ENCODE results near the gene SLC51B.
A peak's percentile ranks its signal among the peaks of the same experiment; 100 is the strongest.
"Not testable (repeated sequence)": the region's sequence is repeated elsewhere in the genome, so short reads cannot be mapped to it uniquely, and the experiment has no call there.

The SLC51B gene

DNA sequence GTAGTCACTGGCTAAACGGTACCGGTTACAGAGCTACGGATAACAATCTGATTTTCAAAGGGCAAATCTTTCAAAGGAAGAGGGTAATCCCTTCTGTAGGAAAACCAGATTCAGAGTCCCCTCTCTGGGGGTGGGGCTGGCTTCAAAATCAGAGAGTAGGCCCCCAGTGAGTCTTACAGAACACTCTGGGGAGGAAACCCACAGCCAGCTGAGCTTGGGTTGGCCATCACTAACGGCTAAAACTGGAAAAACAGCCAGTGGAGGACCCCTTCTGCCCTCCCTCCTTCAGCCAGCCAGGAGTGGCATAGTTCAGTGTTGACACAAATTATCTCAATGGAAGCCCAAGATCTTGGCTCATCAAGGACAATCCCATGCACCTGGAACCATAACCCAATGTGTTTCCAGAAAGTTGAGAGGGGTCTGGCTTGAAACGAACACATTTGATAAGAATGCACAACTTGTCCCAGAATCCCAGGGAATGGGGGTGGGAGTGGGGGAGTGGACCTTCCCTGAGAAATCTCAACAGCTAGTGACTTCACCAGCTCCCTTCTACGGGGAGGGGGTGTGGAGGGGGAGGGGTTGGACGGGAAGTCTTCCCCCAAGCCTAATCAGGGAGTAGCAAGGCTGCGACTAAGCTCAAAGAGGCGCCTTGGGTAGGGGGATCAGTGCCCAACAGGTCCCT lies 21.6 kb downstream of the SLC51B start:
- no peak for DNase-seq (ENCODE audit: low read depth)

DNA sequence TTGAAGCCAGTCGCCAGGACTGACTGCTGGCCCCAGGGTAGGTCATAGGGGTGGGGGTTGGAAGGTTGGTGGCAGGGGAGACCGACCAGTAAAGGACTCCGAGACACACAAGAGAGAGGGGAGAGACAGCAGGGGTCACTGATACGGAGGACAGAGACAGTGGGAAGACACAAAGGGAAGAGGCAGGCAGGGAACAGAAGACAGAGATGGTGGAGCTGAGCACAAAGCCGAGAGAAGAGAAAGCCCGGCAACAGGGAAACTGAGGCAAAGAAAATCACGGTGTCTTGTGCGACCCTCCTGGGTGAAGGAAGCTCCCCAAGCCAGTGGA lies 22.1 kb downstream of the SLC51B start:
- no peak for DNase-seq (ENCODE audit: low read depth)

DNA sequence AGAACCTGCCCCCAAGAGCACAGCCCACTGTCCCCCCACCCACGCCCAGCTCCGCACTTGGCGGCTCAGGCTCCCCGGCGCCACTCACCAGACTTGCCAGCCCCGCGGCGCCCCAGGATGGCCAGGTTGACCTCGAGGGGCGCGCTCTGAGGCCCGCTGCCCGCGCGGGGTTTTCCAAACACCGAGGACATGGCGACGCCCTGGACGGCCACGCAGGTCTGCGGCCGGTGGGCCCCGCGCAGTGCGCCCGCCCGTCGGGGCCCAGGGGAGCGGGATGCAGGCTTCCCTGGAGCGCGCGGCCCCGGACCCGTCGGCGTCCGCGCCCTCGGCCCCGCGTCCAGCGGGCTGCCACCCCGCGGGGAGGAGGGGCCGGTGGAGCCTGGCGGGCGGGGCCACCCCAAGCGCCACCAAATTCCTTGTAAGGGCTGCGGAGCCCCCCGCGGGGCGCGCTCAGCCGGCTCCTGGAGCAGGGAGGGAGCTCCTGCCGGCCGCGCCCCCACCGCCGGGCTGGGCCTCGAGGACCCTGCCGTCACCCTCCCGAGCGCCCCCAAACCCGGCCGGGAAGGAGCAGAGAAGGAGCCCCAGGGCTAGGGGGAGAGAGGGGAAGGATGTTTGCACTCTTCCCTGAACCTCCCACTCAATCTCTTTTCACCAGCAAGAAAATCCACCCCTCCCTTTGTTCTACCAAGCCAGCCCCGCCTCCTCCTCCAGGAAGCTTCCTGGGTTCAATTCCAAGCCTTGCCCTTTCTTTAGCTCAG lies 22.6 kb downstream of the SLC51B start, which contains the start of gene RASL12:
TSS of gene RASL12 (minus strand) at position 347 of the 758 bp plus-strand sequence. CDS start at position 191, 156 bp downstream.
- no peak for DNase-seq (ENCODE audit: low read depth)

DNA sequence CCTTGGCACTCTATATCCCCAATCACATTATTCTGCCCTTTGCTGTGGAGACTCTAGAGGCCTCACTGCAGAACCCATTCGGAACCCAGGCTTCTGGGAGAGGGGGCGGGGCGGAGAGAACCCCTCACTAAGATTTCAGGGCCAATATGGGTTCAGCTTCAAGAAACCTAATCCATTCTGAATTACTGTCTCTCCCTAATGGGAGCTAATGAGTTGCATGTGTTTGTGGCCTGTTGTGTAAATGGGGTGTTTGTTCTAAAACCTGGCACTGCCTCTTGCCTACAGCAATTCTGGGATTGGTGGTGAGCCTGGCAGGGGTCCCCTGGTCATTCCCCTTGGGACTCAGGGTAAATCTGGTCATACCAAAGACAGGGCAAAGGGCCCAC lies 23.2 kb downstream of the SLC51B start:
- no peak for DNase-seq (ENCODE audit: low read depth)

DNA sequence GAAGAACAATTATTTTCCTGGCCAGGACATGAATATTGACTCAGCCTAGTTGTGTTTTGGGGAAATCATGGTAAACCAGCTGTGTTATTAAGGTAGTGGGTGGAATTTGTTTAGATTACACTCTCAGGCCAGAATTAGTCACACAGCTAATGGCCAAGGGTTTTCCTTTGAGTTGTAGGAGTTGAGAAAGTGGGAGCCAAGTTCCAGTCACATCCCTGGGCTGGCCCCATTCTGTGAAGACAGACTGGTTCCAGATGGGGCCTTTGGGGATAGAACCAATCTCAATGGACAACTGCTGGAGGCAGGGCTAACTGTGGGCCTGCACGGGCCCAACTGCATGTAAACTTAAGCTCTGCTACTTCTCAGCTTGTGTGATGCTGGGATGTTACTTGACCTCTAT lies 24.0 kb downstream of the SLC51B start:
- peak; percentile 74 for DNase-seq (ENCODE audit: low read depth)

DNA sequence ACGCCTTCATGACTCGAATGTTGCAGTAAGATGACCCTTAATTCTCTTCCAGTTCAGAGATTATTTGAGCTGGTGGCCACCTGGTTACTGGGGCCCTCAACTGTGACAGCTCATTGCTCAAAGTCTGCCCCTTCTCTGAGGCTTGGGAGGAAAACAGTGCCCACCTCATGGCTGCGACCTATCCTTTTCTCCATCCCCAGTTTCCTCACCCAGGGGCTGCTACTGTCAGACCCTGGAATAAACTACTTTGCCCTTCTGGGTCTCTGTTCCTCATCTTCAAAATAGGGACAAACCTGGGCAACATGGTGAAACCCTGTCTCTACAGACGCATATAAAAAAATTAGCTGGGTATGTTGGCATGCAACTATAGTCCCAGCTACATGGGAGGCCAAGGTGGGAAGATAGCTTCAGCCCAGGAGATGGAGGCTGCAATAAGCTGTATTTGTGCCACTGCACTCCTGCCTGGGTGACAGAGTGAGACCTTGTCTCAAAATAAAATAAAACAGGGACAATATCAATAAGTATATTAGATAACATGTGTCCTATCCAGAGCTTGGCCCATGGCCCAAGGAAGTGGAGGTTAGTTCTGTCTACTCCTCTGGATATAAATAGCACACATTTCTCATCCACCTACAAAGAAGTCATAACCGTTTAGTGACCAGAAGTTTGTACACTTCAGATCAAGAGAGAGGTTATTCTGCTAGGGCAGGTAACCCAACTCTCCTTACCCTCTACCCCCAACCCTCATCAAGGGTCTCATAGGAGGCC lies 24.8 kb downstream of the SLC51B start:
- DNase-seq (ENCODE audit: low read depth): no peak

DNA sequence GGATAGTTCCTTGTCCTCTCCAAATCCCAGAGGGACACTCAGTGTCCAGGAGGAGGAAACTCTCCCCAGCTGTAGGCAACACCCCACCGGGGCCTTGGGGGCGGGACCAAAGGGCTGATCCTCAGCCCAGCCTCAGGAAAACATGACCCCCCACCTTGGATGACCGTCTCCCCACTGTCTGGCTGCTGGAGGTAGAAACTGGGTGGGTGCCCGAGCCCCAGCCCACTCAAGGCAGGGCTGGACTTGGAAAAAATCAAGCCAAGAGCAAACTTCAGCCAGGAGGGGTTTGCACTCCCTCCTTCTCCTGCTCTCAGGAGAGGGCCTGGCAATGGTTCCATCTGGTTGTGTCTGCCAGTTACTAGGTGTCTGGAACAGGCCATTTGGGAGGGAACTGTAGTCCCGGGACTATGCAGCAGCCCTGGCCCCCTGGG lies 26.2 kb downstream of the SLC51B start:
- DNase-seq (ENCODE audit: low read depth): no peak

DNA sequence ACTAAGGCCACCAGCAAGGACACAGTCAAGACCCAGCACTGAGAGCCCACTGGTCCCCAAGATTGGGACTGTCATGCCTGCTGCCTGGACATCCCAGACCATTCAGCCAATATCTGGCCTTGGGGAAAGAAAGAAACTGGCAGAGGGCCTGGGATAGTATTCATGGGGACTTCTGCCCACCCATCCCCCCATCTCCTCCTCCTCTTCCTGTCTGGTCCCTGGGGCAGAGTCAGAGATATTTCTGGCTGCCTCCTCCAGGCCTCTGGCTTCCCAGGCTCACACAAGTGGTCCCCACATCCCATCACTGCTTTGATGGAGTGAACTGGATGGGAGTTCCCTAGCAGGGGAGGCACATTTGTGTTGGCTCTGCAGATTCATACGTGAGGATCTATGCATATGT lies 26.8 kb downstream of the SLC51B start:
- no peak for DNase-seq (ENCODE audit: low read depth)

DNA sequence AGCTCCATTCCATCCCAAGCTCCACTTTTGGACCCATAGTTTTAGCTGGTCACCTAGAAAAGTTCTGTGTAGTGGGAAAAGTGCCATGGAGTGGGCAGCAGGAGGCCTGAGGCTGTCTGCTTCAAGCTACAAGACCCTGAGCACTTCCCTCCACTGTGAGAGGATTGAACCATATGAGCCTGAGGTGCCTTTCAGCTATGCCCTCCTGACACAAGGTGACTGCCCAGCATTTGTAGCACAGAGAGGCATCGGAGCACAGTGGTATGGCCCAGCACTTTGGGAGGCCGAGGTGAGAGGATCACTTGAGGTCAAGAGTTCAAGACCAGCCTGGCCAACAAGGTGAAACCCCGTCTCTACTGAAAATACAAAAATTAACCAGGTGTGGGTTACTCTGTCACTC lies 27.4 kb downstream of the SLC51B start:
- no peak for DNase-seq (ENCODE audit: low read depth)

DNA sequence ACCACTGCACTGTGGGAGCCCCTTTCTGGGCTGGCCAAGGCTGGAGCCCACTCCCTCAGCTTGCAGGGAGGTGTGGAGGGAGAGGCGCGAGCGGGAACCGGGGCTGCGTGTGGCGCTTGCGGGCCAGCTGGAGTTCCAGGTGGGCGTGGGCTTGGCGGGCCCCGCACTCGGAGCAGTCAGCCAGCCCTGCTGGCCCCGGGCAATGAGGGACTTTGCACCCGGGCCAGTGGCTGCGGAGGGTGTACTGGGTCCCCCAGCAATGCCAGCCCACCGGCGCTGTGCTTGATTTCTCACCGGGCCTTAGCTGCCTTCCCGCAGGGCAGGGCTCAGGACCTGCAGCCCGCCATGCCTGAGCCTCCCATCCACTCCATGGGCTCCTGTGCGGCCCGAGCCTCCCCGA lies 29.8 kb downstream of the SLC51B start:
- not testable (repeated sequence) for DNase-seq (ENCODE audit: low read depth)

DNA sequence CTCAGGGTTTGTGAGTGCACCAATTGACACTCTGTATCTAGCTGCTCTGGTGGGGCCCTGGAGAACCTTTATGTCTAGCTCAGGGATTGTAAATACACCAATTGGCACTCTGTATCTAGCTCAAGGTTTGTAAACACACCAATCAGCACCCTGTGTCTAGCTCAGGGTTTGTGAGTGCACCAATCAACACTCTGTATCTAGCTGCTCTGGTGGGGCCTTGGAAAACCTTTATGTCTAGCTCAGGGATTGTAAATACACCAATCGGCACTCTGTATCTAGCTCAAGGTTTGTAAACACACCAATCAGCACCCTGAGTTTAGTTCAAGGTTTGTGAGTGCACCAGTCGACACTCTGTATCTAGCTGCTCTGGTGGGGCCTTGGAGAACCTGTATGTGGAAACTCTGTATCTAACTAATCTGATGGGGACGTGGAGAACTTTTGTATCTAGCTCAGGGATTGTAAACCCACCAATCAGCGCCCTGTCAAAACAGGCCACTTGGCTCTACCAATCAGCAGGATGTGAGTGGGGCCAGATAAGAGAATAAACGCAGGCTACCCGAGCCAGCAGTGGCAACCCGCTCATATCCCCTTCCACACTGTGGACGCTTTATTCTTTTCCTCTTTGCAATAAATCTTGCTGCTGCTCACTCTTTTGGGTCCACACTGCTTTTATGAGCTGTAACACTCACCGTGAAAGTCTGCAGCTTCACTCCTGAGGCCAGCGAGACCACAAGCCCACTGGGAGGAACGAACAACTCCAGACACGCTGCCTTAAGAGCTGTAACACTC lies 30.6 kb downstream of the SLC51B start:
- DNase-seq (ENCODE audit: low read depth): not testable (repeated sequence)

DNA sequence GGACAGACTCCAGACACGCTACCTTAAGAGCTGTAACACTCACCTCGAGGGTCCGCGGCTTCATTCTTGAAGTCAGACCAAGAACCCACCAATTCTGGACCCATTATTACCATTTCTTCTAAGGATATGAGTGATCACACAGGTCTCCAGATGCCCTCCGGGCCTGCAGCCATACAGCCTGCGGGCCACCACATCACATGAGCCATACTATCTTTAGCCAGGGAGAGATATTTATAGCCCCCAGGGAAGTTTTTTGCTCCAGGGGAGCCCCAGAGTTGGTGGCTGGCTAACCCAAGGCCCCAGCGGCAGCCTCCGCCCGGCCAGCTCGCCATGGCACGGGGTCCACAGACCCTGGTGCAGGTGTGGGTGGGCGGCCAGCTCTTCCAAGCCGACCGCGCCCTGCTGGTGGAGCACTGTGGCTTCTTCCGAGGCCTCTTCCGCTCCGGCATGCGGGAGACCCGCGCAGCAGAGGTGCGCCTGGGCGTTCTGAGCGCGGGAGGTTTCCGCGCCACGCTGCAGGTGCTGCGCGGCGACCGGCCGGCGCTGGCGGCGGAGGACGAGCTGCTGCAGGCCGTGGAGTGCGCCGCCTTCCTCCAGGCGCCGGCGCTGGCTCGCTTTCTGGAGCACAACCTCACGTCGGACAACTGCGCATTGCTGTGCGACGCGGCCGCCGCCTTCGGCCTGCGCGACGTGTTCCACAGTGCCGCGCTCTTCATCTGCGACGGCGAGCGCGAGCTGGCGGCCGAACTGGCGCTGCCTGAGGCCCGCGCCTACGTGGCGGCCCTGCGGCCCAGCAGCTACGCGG lies 31.5 kb downstream of the SLC51B start, which contains the start of gene KBTBD13:
TSS of gene KBTBD13 (plus strand) at position 261 of the 805 bp plus-strand sequence. CDS start at position 331, 70 bp downstream.
- DNase-seq (ENCODE audit: low read depth): no peak

DNA sequence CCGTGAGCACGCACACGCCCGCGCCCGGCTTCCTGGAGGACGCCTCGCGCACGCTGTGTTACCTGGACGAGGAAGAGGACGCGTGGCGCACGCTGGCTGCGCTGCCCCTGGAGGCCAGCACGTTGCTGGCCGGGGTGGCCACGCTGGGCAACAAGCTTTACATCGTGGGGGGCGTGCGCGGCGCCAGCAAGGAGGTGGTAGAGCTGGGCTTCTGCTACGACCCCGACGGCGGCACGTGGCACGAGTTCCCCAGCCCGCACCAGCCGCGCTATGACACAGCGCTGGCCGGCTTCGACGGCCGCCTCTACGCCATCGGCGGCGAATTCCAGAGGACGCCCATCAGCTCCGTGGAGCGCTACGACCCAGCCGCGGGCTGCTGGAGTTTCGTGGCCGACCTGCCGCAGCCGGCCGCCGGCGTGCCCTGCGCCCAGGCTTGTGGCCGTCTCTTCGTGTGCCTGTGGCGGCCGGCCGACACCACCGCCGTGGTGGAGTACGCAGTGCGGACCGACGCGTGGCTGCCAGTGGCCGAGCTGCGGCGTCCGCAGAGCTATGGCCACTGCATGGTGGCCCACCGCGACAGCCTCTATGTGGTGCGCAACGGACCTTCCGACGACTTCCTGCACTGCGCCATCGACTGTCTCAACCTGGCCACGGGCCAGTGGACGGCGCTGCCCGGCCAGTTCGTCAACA lies 32.2 kb downstream of the SLC51B start:
- no peak for DNase-seq (ENCODE audit: low read depth)

DNA sequence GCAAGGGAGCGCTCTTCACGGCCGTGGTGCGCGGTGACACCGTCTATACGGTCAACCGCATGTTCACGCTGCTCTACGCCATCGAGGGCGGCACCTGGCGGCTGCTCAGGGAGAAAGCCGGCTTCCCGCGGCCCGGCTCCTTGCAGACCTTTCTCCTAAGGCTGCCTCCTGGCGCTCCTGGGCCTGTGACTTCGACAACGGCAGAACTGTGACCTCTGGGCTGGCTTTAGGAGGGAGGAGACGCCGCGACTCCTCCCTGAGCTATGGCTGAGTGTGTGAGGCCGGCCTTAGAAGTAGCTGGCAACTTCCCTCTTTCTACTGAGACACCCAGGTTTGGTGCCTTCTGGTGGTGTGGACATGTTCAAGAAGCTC lies 32.8 kb downstream of the SLC51B start:
- no peak for DNase-seq (ENCODE audit: low read depth)

DNA sequence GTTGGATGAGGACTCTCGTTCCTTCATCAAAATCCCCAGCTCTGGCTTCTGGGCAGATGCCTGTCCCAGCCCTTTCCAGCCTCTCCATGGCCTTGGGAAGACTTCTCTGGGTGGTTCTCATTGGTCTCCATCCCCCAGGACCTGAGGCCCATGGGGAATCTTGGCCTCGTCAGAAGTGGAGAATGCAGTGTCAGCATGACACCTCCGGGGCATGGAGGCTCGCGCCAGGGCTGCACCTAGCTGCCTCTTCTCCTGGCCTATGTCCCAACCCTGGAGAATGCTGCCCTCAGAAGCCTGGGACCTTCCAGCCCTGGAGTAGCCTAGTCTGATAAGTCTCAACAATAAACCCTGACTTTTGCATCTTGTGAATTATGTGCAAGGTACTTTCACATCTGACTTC lies 34.4 kb downstream of the SLC51B start:
- no peak for DNase-seq (ENCODE audit: low read depth)

DNA sequence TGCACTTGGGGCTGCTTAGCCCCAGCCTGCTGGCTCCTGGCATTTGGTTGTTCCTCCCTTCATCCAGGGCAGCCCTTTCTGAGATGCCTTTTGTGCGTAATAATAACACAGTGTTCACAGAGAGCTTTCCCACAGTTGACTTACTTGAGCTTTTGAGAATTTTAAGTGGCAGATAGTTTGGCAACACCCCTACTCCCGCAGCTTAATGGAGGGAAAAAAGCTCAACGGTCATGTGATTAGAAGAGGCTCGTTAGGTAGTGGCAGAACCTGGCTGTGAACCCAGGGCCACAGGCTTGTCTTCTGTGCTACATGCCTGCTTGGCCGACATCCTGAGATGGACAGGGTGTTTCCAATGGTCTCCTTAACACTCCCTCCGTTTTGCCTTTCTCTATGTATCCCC lies 36.1 kb downstream of the SLC51B start:
- DNase-seq (ENCODE audit: low read depth): no peak

DNA sequence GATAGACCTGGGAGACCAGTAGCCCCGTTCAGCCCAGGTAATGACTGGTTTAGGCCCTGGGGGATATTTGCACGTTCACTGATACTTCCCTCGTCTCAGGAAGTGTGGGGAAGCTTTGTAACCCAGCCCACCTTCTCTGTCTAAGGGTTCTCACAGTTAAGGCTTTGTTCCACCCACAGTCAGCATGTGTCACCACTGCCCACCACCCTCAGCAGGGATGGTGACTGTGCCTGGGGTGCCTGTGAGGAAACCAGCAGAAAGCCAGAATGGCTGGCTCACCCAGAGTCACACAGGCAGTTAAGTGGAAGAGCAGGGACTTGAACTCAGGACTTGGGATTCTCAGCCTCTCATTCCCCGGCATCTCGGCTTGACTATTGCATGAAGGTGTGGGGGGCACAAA lies 36.6 kb downstream of the SLC51B start:
- DNase-seq (ENCODE audit: low read depth): no peak

DNA sequence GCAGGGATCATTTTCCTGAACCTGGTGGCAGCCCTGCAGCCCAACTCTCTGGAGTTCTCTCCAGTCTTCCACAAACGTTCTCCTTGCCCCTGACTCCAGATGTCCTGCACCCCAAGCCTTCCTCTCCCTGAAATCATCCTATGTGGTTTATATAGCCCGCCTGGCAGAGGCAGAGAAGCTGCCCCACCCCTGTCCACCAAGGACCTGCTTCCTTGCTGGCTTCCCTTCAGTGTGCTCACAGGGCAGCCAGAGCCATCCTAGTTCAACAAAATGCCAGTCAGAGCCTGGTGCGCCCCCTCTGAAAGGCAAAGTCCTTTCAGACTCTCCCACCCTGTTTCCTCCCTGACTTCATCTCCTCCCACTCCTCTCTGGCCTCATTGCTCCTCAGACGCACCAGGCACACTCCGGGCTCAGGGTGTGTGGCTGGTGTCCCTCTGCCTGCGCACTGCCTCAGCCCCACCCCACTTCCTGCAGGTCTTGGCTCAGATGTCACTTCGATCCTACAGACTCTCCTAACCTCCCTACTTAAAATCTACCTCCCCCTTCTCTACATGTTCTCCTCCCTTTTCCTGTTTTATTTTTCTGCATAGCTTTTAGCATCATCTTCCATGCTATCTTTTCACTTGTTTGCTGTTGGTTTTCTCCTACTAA lies 37.2 kb downstream of the SLC51B start:
- no peak for DNase-seq (ENCODE audit: low read depth)

DNA sequence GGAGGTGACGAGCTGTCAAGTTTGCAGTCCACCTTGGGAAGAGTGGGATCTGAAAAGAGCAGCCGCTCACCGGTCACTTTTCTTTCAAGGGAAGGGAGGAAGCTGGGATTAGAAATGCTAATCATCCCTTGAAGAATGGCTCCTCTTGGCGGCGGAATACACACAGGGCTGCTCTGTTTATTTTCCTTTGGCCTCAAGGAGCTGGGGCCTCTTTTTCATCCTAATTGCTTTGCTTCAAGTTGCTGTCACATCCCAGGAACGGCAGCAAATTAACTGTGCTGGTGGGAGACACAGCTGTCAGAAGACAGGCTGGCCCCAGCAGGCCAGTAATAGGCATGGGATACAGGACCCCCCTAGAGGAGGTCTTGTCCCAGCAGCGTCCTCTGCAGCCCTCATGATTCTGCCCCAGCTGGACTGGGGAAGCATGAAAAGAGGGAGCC lies 38.1 kb downstream of the SLC51B start:
- DNase-seq (ENCODE audit: low read depth): peak; percentile 49

All from amniotic epithelial cell (primary cell).